NCI-H128 (cell line): ENCODE results near the gene CAMK2B.
"Not testable (repeated sequence)": the region's sequence is repeated elsewhere in the genome, so short reads cannot be mapped to it uniquely, and the experiment has no call there.

Source experiments
- DNase-seq: peaks from one replicate; lab custom pipeline; 2025; ENCODE audit not compliant: unreplicated experiment; lab: John Stamatoyannopoulos, UW

Gene CAMK2B

GRCh38 chr7:44218418-44219201, 106.8 kb downstream of the CAMK2B start:
- no peak for DNase-seq

- no peak for DNase-seq
Measured at GRCh38 chr7:44217852-44218402, 107.5 kb downstream of the CAMK2B start.

GRCh38 chr7:44217223-44217714, 108.1 kb downstream of the CAMK2B start:
- DNase-seq: no peak

GRCh38 chr7:44216521-44217222, 108.7 kb downstream of the CAMK2B start:
- DNase-seq: no peak

GRCh38 chr7:44216019-44216418, 109.4 kb downstream of the CAMK2B start:
- DNase-seq: no peak

GRCh38 chr7:44215531-44215930, 109.9 kb downstream of the CAMK2B start:
- DNase-seq: no peak

- no peak for DNase-seq
Measured at GRCh38 chr7:44213877-44214388, 111.5 kb downstream of the CAMK2B start.

- DNase-seq: no peak
Measured at GRCh38 chr7:44213206-44213876, 112.1 kb downstream of the CAMK2B start.

- no peak for DNase-seq
Measured at GRCh38 chr7:44212581-44213184, 112.7 kb downstream of the CAMK2B start.

- no peak for DNase-seq
Measured at GRCh38 chr7:44212018-44212417, 113.4 kb downstream of the CAMK2B start.

- DNase-seq: no peak
Measured at GRCh38 chr7:44211126-44211675, 114.2 kb downstream of the CAMK2B start.

GRCh38 chr7:44210107-44210506, 115.3 kb downstream of the CAMK2B start:
- no peak for DNase-seq

- DNase-seq: no peak
Measured at GRCh38 chr7:44208085-44208484, 117.3 kb downstream of the CAMK2B start.

GRCh38 chr7:44206008-44206407, 119.4 kb downstream of the CAMK2B start:
- no peak for DNase-seq

GRCh38 chr7:44201813-44202212, 123.6 kb downstream of the CAMK2B start:
- DNase-seq: no peak

GRCh38 chr7:44200699-44201461, 124.5 kb downstream of the CAMK2B start, which contains the start of gene YKT6:
Gene YKT6, plus strand, starts transcription at chr7:44200978. Its CDS starts 158 bp downstream, at chr7:44201136.
- DNase-seq: peak; percentile 82

- DNase-seq: not testable (repeated sequence)
Measured at GRCh38 chr7:44200163-44200562, 125.2 kb downstream of the CAMK2B start.

- DNase-seq: no peak
Measured at GRCh38 chr7:44197474-44197873, 127.9 kb downstream of the CAMK2B start.

- peak; percentile 15 for DNase-seq
Measured at GRCh38 chr7:44196450-44196872, 128.9 kb downstream of the CAMK2B start.

- DNase-seq: no peak
Measured at GRCh38 chr7:44195889-44196288, 129.5 kb downstream of the CAMK2B start.
